Neuronal stem cell (in vitro differentiated cells): ENCODE measurements around the gene RASL11B.

ENCODE experiments used
- DNase-seq: peaks from one replicate; pipeline ENCODE4 v3.0.0-alpha.2; 2013; ENCODE audit warnings: low spot score
- H2AFZ ChIP-seq: one replicate; pipeline ENCODE4 v1.6.1; 2013; ENCODE audit warnings: mild to moderate bottlenecking, low read length, inconsistent platforms
- H2AK5ac ChIP-seq: 2 replicates; pipeline ENCODE4 v1.6.1; 2013; ENCODE audit warnings: low read depth, mild to moderate bottlenecking, inconsistent platforms, low read length, moderate library complexity, mixed read lengths
- H2BK120ac ChIP-seq: 2 replicates; pipeline ENCODE4 v1.6.1; 2013; ENCODE audit warnings: low read depth, mild to moderate bottlenecking, inconsistent platforms, low read length, moderate library complexity, mixed read lengths
- H2BK12ac ChIP-seq: one replicate; pipeline ENCODE4 v1.6.1; 2013; ENCODE audit warnings: low read length, inconsistent platforms
- H2BK15ac ChIP-seq: 2 replicates; pipeline ENCODE4 v1.6.1; 2013; ENCODE audit warnings: mild to moderate bottlenecking, low read length, inconsistent platforms, mixed read lengths
- H2BK5ac ChIP-seq: one replicate; pipeline ENCODE4 v1.6.1; 2013; ENCODE audit warnings: inconsistent platforms, mild to moderate bottlenecking, low read length, moderate library complexity
- H3K14ac ChIP-seq: one replicate; pipeline ENCODE4 v1.6.1; 2013; ENCODE audit warnings: low read length, inconsistent platforms
- H3K18ac ChIP-seq: 2 replicates; pipeline ENCODE4 v1.6.1; 2013; ENCODE audit warnings: low read length, inconsistent platforms
- H3K23ac ChIP-seq: 2 replicates; pipeline ENCODE4 v1.6.1; 2013; ENCODE audit warnings: low read depth, mild to moderate bottlenecking, mixed read lengths, low read length, inconsistent platforms; ENCODE audit not compliant: poor library complexity
- H3K27ac ChIP-seq: replicated peaks from 3 replicates; pipeline ENCODE4 v1.5.1; 2013; ENCODE audit warnings: low read length, inconsistent platforms
- H3K27me3 ChIP-seq, 3 experiments: 2 replicates each; pipeline ENCODE4 v1.6.1; 2013; ENCODE audit warnings: low read length in 3 of 3, mild to moderate bottlenecking in 2 of 3, inconsistent platforms in 1 of 3, low read depth in 1 of 3, mixed read lengths in 1 of 3, moderate library complexity in 1 of 3; ENCODE audit not compliant: control insufficient read depth in 3 of 3, insufficient read depth in 3 of 3
- H3K36me3 ChIP-seq, 2 donors: replicated peaks in 1 of 2; 2 replicates each; pipeline ENCODE4 v1.6.1; 2013; ENCODE audit warnings: low read length in 2 of 2; ENCODE audit not compliant: control insufficient read depth in 2 of 2, insufficient read depth in 2 of 2
- H3K4ac ChIP-seq: 2 replicates; pipeline ENCODE4 v1.6.1; 2013; ENCODE audit warnings: inconsistent platforms, mild to moderate bottlenecking, low read length, moderate library complexity
- H3K4me1 ChIP-seq, 2 donors: 1 replicate in 1 of 2; 2 replicates in 1 of 2; pipeline ENCODE4 v1.6.1; 2013; ENCODE audit warnings: low read length in 2 of 2, low read depth in 1 of 2; ENCODE audit not compliant: control insufficient read depth in 2 of 2, insufficient read depth in 1 of 2
- H3K4me2 ChIP-seq: one replicate; pipeline ENCODE4 v1.6.1; 2013; ENCODE audit warnings: mild to moderate bottlenecking, low read length, inconsistent platforms; ENCODE audit not compliant: insufficient read depth, poor library complexity, severe bottlenecking
- H3K4me3 ChIP-seq, 2 donors: 2 replicates each; pipeline ENCODE4 v1.5.1; 2013; ENCODE audit warnings: low read length in 2 of 2, mild to moderate bottlenecking in 2 of 2, inconsistent platforms in 1 of 2, moderate library complexity in 1 of 2
- H3K79me1 ChIP-seq: one replicate; pipeline ENCODE4 v1.6.1; 2013; ENCODE audit warnings: low read depth, mild to moderate bottlenecking, inconsistent platforms, low read length, moderate library complexity
- H3K9ac ChIP-seq: one replicate; pipeline ENCODE4 v1.6.1; 2013; ENCODE audit warnings: mild to moderate bottlenecking, low read depth, low read length, inconsistent platforms; ENCODE audit not compliant: poor library complexity
- H3K9me3 ChIP-seq, 2 donors: replicated peaks in 1 of 2; 2 replicates each; pipeline versions ENCODE3 to v1.6.1; 2013; ENCODE audit warnings: low read length in 2 of 2, mild to moderate bottlenecking in 2 of 2, inconsistent platforms in 1 of 2, low read depth in 1 of 2, mixed read lengths in 1 of 2, moderate library complexity in 1 of 2; ENCODE audit not compliant: control insufficient read depth in 2 of 2, insufficient read depth in 1 of 2
- H4K8ac ChIP-seq: one replicate; pipeline ENCODE4 v1.6.1; 2013; ENCODE audit warnings: low read depth, mild to moderate bottlenecking, inconsistent platforms, low read length, moderate library complexity
- H4K91ac ChIP-seq: one replicate; pipeline ENCODE4 v1.6.1; 2013; ENCODE audit warnings: low read length, low read depth, mild to moderate bottlenecking, inconsistent platforms; ENCODE audit not compliant: poor library complexity
- whole genome bisulfite sequencing, 2 donors: extraction: QIAGEN DNeasy Blood & Tissue Kit; methylation state at CpG; one replicate each; pipeline ENCODE4 v1.1.7; 2013; ENCODE audit warnings: missing lambda C conversion rate in 2 of 2, mixed read lengths in 1 of 2; ENCODE audit not compliant: insufficient read length in 2 of 2, insufficient replicate concordance in 1 of 2; ENCODE audit errors: extremely low coverage in 2 of 2; 5-methylcytosine and 5-hydroxymethylcytosine counted together

The RASL11B gene

GRCh38 chr4:52844596-52844995 lies 17.5 kb upstream of the RASL11B start:
- Histone ChIP-seq H2BK15ac (no peak overlapping the region), H3K4me3 (no peak overlapping the region), H3K36me3 (no peaks in the 10 kb centered on the region), H3K14ac (no peak overlapping the region), H3K27me3 (peaks cover 0 to 2% (median 0%) of the 10 kb centered on the region in 3 experiments), H3K23ac (no peak overlapping the region), H3K4ac (no peak overlapping the region), H3K9me3 (no peaks in the 10 kb centered on the region), H2BK12ac (no peak overlapping the region), H3K9ac (no peak overlapping the region), H2AK5ac (no peak overlapping the region), H2BK5ac (no peak overlapping the region), H4K91ac (no peak overlapping the region), H3K79me1 (no peaks in the 10 kb centered on the region), H2BK120ac (no peak overlapping the region), H3K4me1 (peaks cover 9 to 17% of the 10 kb centered on the region in 2 donors), H4K8ac (no peak overlapping the region), H3K27ac (no peak overlapping the region), H3K18ac (no peak overlapping the region), H3K4me2 (no peak overlapping the region), H2AFZ (no peak overlapping the region)
- no peak for DNase-seq
- WGBS, 2 donors = no CpG with 5 or more reads among the region's 2 CpGs

DNA sequence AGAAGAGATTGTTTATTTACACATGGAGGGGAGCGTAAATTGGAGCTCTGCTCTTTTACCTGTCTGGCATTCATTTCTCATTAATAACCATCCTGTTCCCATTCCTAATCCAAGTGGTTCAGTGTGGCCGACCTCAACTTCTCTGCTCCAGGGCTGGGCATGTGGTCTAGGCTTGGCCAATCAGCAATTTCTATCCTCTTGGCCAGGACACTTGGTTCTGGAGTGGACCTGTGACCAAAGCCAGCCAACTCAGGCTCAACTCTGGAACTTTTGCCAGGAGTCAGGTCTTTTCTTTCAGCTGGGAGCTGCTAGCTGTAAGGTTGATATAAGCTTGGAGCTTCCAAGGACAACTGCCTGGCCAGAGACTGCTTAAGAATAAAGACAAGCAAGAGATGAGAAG lies 15.6 kb upstream of the RASL11B start:
- Histone ChIP-seq H2BK120ac (no peak overlapping the region), H3K27ac (no peak overlapping the region), H3K79me1 (no peaks in the 10 kb centered on the region), H3K14ac (no peak overlapping the region), H3K4me3 (no peak overlapping the region), H2BK5ac (no peak overlapping the region), H3K18ac (no peak overlapping the region), H3K36me3 (no peaks in the 10 kb centered on the region), H3K4ac (no peak overlapping the region), H4K8ac (no peak overlapping the region), H2AFZ (no peak overlapping the region), H3K23ac (no peak overlapping the region), H3K27me3 (no peaks in the 10 kb centered on the region), H4K91ac (no peak overlapping the region), H3K4me2 (no peak overlapping the region), H2BK12ac (no peak overlapping the region), H3K9ac (no peak overlapping the region), H2AK5ac (no peak overlapping the region), H3K9me3 (no peaks in the 10 kb centered on the region), H3K4me1 (peaks cover 9 to 15% of the 10 kb centered on the region in 2 donors), H2BK15ac (no peak overlapping the region)
- no CpG with 5 or more reads among the region's 2 CpGs for WGBS, 2 donors
- DNase-seq = no peak

DNA sequence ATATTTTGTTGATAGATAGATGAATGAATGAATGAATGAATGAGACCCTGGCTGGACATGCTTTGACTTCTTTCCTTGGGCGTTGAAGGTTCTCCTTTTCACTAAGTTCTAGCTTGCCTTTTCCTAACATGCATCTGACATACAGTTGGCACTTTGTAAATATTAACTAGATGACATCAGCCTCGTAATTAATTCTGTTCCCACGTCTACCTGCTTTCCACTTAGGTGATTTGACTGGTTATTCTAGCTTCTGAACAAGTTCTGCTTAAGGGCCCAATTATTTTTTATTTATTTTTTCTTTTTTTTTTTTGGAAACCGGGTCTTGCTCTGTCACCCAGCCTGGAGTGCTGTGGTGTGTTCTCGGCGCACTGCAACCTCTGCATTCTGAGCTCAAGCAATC lies 13.9 kb upstream of the RASL11B start:
- Histone ChIP-seq H2AFZ (no peak overlapping the region), H3K9me3 (no peaks in the 10 kb centered on the region), H3K79me1 (no peaks in the 10 kb centered on the region), H4K91ac (no peak overlapping the region), H3K36me3 (no peaks in the 10 kb centered on the region), H2BK15ac (no peak overlapping the region), H3K4ac (no peak overlapping the region), H3K4me1 (peaks cover 0 to 6% of the 10 kb centered on the region in 2 donors), H2BK5ac (no peak overlapping the region), H2BK120ac (no peak overlapping the region), H3K23ac (no peak overlapping the region), H2AK5ac (no peak overlapping the region), H2BK12ac (no peak overlapping the region), H3K4me3 (no peak overlapping the region), H3K27me3 (no peaks in the 10 kb centered on the region), H3K18ac (no peak overlapping the region), H4K8ac (no peak overlapping the region), H3K27ac (no peak overlapping the region), H3K4me2 (no peak overlapping the region), H3K9ac (no peak overlapping the region), H3K14ac (no peak overlapping the region)
- no peak for DNase-seq
- WGBS, 2 donors = no CpG with 5 or more reads among the region's 6 CpGs

- Histone ChIP-seq H3K4me2 (no peak overlapping the region), H2BK12ac (no peak overlapping the region), H2BK15ac (no peak overlapping the region), H3K4ac (no peak overlapping the region), H3K18ac (no peak overlapping the region), H2BK5ac (no peak overlapping the region), H2AFZ (no peak overlapping the region), H3K36me3 (no peaks in the 10 kb centered on the region), H3K9ac (no peak overlapping the region), H3K23ac (no peak overlapping the region), H2BK120ac (no peak overlapping the region), H4K91ac (no peak overlapping the region), H3K4me1 (peaks cover 1 to 20% of the 10 kb centered on the region in 2 donors), H3K27me3 (no peaks in the 10 kb centered on the region), H3K4me3 (no peak overlapping the region), H3K27ac (no peak overlapping the region), H2AK5ac (no peak overlapping the region), H3K14ac (no peak overlapping the region), H3K9me3 (no peaks in the 10 kb centered on the region), H4K8ac (no peak overlapping the region), H3K79me1 (no peaks in the 10 kb centered on the region)
- no peak for DNase-seq
- no CpG with 5 or more reads among the region's 3 CpGs for WGBS, 2 donors
These were observed 11.6 kb upstream of the RASL11B start for GRCh38 chr4:52850406-52851124.
